ENCODE measurements around the gene SERGEF. TPM values are rescaled to one million over a fixed set of nuclear protein-coding genes. Genes with fewer than 3 reads are reported as not detected.

SERGEF gene
- total and polyA plus RNA-seq, 8 donors: 9.3 to 158 (median 73.5) TPM; not detected in 1

GRCh38 chr11:17821648-17822400, 191.0 kb downstream of the SERGEF start:
- no peak overlapping the region for H3K4me3 ChIP-seq
- no peaks in the 10 kb centered on the region for H3K36me3 ChIP-seq
- H3K9me3 ChIP-seq: no peaks in the 10 kb centered on the region
- peak overlapping the region in 3 of 5 donors; percentile 17 to 35 (median 30) for H3K27ac ChIP-seq
- peaks cover 4 to 23% (median 16%) of the 10 kb centered on the region in 4 donors for H3K4me1 ChIP-seq
- TF ChIP-seq POLR2A (IDR thresholded peaks at IDR 0.05) (no peak), CTCF (IDR thresholded peaks at IDR 0.05) (no peak), POLR2AphosphoS5 (IDR thresholded peaks at IDR 0.05) (peak in 1 of 3 donors; percentile 74), EP300 (IDR thresholded peaks at IDR 0.05) (no peak)
- WGBS, 5 donors: 52 to 69% (median 66%) methylated on average over 4 of the region's 4 CpGs
- DNase-seq: peak in 1 of 2 donors; percentile 57
- intact Hi-C loops (cut with DNase I; ENCODE audit: low total_unique reads): no loop called here
- H3K27me3 ChIP-seq: no peaks in the 10 kb centered on the region

GRCh38 chr11:17816232-17816931, 196.5 kb downstream of the SERGEF start:
- H3K4me3 ChIP-seq: no peak overlapping the region
- intact Hi-C loops (cut with DNase I; ENCODE audit: low total_unique reads): no loop called here

GRCh38 chr11:17814546-17814945, 198.3 kb downstream of the SERGEF start:
- intact Hi-C loops (cut with DNase I; ENCODE audit: low total_unique reads): no loop called here
- TF ChIP-seq POLR2AphosphoS5 (IDR thresholded peaks at IDR 0.05): no peak
- TF ChIP-seq CTCF (IDR thresholded peaks at IDR 0.05): no peak
- no peak overlapping the region for H3K4me3 ChIP-seq
- no peak overlapping the region for H3K27ac ChIP-seq
- no peaks in the 10 kb centered on the region for H3K27me3 ChIP-seq
- 83 to 100% (median 98%) methylated on average over 1 of the region's 1 CpG for WGBS, 5 donors
- H3K4me1 ChIP-seq: peaks cover 16 to 40% (median 31%) of the 10 kb centered on the region in 4 donors
- DNase-seq: no peak
- no peaks in the 10 kb centered on the region for H3K9me3 ChIP-seq
- H3K36me3 ChIP-seq: no peaks in the 10 kb centered on the region

More at GRCh38 chr11:17816232-17816931, 196.5 kb downstream of the SERGEF start:
- Histone ChIP-seq H3K9me3 (no peaks in the 10 kb centered on the region), H3K27me3 (no peaks in the 10 kb centered on the region), H3K36me3 (no peaks in the 10 kb centered on the region), H3K4me1 (peaks cover 12 to 33% (median 29%) of the 10 kb centered on the region in 4 donors), H3K27ac (no peak overlapping the region)
- peak in 1 of 2 donors; percentile 46 for DNase-seq
- WGBS, 5 donors: 52 to 65% (median 59%) methylated on average over 4 of the region's 4 CpGs
- TF ChIP-seq EP300 (IDR thresholded peaks at IDR 0.05) (no peak), POLR2A (IDR thresholded peaks at IDR 0.05) (no peak), CTCF (IDR thresholded peaks at IDR 0.05) (no peak), POLR2AphosphoS5 (IDR thresholded peaks at IDR 0.05) (no peak)

- Histone ChIP-seq H3K27me3 (no peaks in the 10 kb centered on the region), H3K4me3 (no peak overlapping the region), H3K9me3 (no peaks in the 10 kb centered on the region), H3K4me1 (peaks cover 16 to 40% (median 31%) of the 10 kb centered on the region in 4 donors), H3K36me3 (no peaks in the 10 kb centered on the region), H3K27ac (peak overlapping the region in 2 of 5 donors; percentile 31 to 46)
- WGBS, 5 donors: 49 to 59% (median 52%) methylated on average over 2 of the region's 2 CpGs
- DNase-seq: peak in 1 of 2 donors; percentile 34
- TF ChIP-seq POLR2AphosphoS5 (IDR thresholded peaks at IDR 0.05) (no peak), POLR2A (IDR thresholded peaks at IDR 0.05) (no peak)
- intact Hi-C loops (cut with DNase I; ENCODE audit: low total_unique reads): no loop called here
Measured at GRCh38 chr11:17813391-17814059, 199.3 kb downstream of the SERGEF start.
